IMR-90 (cell line): ENCODE results near the gene FXYD4.

ENCODE experiments used
- CEBPB ChIP-seq: IDR thresholded peaks from 2 replicates; pipeline ENCODE4 v1.6.1; 2012; ENCODE audit warnings: low read depth, low read length, improper control_type of control experiment
- CHD1 ChIP-seq: IDR thresholded peaks from 2 replicates; pipeline ENCODE4 v1.6.1; 2012; ENCODE audit warnings: low read depth, low read length, improper control_type of control experiment
- MAZ ChIP-seq: IDR thresholded peaks from 2 replicates; pipeline ENCODE4 v1.6.1; 2012; ENCODE audit warnings: low read depth, mild to moderate bottlenecking, low read length, improper control_type of control experiment, moderate library complexity, borderline replicate concordance
- POLR2A ChIP-seq: IDR thresholded peaks from 2 replicates; pipeline ENCODE4 v1.6.1; 2012; ENCODE audit warnings: mild to moderate bottlenecking, low read depth, low read length
- RCOR1 ChIP-seq: IDR thresholded peaks from 2 replicates; pipeline ENCODE4 v1.6.1; 2012; ENCODE audit warnings: mild to moderate bottlenecking, low read length, improper control_type of control experiment; ENCODE audit not compliant: insufficient replicate concordance
- SMC3 ChIP-seq: fragments of 150-350 bp; IDR thresholded peaks from 2 replicates; pipeline ENCODE4 v1.6.1; 2016; ENCODE audit warnings: low read depth, mild to moderate bottlenecking, antibody characterized with exemption, low read length, moderate library complexity
- TF ChIP-seq, protein P1 (sequence below): conservative IDR thresholded peaks from 2 replicates; pipeline ENCODE4 v1.5.1; 2012; ENCODE audit warnings: mild to moderate bottlenecking, low read depth, low read length, improper control_type of control experiment

GRCh38 chr10:43415544-43415943 lies 44.1 kb downstream of the FXYD4 start:
- TF ChIP-seq POLR2A: no peak
- TF ChIP-seq, protein P1, sequence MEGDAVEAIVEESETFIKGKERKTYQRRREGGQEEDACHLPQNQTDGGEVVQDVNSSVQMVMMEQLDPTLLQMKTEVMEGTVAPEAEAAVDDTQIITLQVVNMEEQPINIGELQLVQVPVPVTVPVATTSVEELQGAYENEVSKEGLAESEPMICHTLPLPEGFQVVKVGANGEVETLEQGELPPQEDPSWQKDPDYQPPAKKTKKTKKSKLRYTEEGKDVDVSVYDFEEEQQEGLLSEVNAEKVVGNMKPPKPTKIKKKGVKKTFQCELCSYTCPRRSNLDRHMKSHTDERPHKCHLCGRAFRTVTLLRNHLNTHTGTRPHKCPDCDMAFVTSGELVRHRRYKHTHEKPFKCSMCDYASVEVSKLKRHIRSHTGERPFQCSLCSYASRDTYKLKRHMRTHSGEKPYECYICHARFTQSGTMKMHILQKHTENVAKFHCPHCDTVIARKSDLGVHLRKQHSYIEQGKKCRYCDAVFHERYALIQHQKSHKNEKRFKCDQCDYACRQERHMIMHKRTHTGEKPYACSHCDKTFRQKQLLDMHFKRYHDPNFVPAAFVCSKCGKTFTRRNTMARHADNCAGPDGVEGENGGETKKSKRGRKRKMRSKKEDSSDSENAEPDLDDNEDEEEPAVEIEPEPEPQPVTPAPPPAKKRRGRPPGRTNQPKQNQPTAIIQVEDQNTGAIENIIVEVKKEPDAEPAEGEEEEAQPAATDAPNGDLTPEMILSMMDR: no peak
- no peak for TF ChIP-seq CHD1
- TF ChIP-seq MAZ: no peak
- no peak for TF ChIP-seq RCOR1
- TF ChIP-seq CEBPB: no peak
- no peak for TF ChIP-seq SMC3
